OCI-LY7 (cell line): ENCODE results near the gene SEPTIN6. TPM values are rescaled to one million over a fixed set of nuclear protein-coding genes. Genes with fewer than 3 reads are reported as not detected.

Experiments used
- BruUV-seq: library from RNA; stranded (reverse); fragments of 400-500 nt; replicated peaks from 2 replicates; lab custom pipeline; 2021; lab: Mats Ljungman, UMichigan
- CTCF ChIA-PET: fragments of 300-600 bp; sonication (Branson Sonifier 250); formaldehyde crosslinking; loops from one replicate; lab custom pipeline; 2022; ENCODE audit warnings: antibody characterized with exemption; ENCODE audit not compliant: unreplicated experiment; lab: Charles Lee
- POLR2A ChIA-PET: fragments of 300-600 bp; sonication (Branson Sonifier 250); formaldehyde crosslinking; loops from one replicate; lab custom pipeline; 2022; ENCODE audit warnings: antibody characterized with exemption; lab: Charles Lee
- DNase-seq: peaks from one replicate; pipeline ENCODE4 v3.0.0-alpha.2; 2015; ENCODE audit warnings: low spot score
- H2AFZ ChIP-seq: fragments of 200-600 bp; sonication (generic), shearing (Covaris generic); 2 replicates; pipeline ENCODE4 v1.6.1; 2014; ENCODE audit warnings: mild to moderate bottlenecking, antibody characterized with exemption, low read length, moderate library complexity
- H3K27ac ChIP-seq: fragments of 200-600 bp; sonication (generic); 2 replicates; pipeline ENCODE4 v1.5.1; 2014; ENCODE audit warnings: mixed run types, low read depth, mild to moderate bottlenecking, moderate library complexity, low read length, inconsistent platforms; ENCODE audit not compliant: poor library complexity, severe bottlenecking
- H3K36me3 ChIP-seq: fragments of 200-600 bp; sonication (generic); 2 replicates; pipeline ENCODE4 v1.6.1; 2014; ENCODE audit warnings: mild to moderate bottlenecking, antibody characterized with exemption, low read length, moderate library complexity, mixed read lengths; ENCODE audit not compliant: insufficient read depth
- H3K4me1 ChIP-seq: fragments of 200-600 bp; sonication (generic); 2 replicates; pipeline ENCODE4 v1.5.1; 2014; ENCODE audit warnings: mild to moderate bottlenecking, low read length; ENCODE audit not compliant: insufficient read depth, poor library complexity, severe bottlenecking
- H3K4me2 ChIP-seq: fragments of 200-600 bp; sonication (generic); 2 replicates; pipeline ENCODE4 v1.6.1; 2014; ENCODE audit warnings: mild to moderate bottlenecking, low read length
- H3K4me3 ChIP-seq: fragments of 200-600 bp; sonication (generic); 2 replicates; pipeline ENCODE4 v1.5.1; 2014; ENCODE audit warnings: mild to moderate bottlenecking, low read depth, low read length; ENCODE audit not compliant: poor library complexity, severe bottlenecking
- H3K79me2 ChIP-seq: fragments of 200-600 bp; sonication (generic); 2 replicates; pipeline ENCODE4 v1.6.1; 2016; ENCODE audit warnings: low read depth, mild to moderate bottlenecking, low read length, moderate library complexity, mixed read lengths; ENCODE audit not compliant: insufficient read depth
- H3K9me2 ChIP-seq: fragments of 200-600 bp; sonication (generic); 2 replicates; pipeline ENCODE4 v1.6.1; 2016; ENCODE audit warnings: mild to moderate bottlenecking, low read length, mixed read lengths; ENCODE audit not compliant: insufficient read depth
- H3K9me3 ChIP-seq: fragments of 200-600 bp; sonication (generic); 2 replicates; pipeline ENCODE4 v1.6.1; 2014; ENCODE audit warnings: mild to moderate bottlenecking, mixed run types, low read length, mixed read lengths
- H4K20me1 ChIP-seq: fragments of 200-600 bp; sonication (generic); 2 replicates; pipeline ENCODE4 v1.6.1; 2014; ENCODE audit warnings: mild to moderate bottlenecking, antibody characterized with exemption, low read length, moderate library complexity, mixed read lengths; ENCODE audit not compliant: insufficient read depth
- EZH2phosphoT487 ChIP-seq: fragments of 200-600 bp; sonication (generic); IDR thresholded peaks from 2 replicates; pipeline ENCODE4 v1.6.1; 2018; ENCODE audit warnings: low read depth, borderline replicate concordance, mild to moderate bottlenecking, mixed run types, antibody characterized with exemption, low read length, moderate library complexity, mixed read lengths
- intact Hi-C: fragments of 100-400 bp; cut with micrococcal nuclease; formaldehyde crosslinking; loops from one replicate; pipeline ENCODE4 v1.10.0; 2022; ENCODE audit not compliant: unreplicated experiment
- total RNA-seq, 2 experiments: library from RNA; depleted of rRNA in 1 of 2; stranded (reverse); fragments of >200 nt in 1 of 2; shearing (Covaris generic) in 1 of 2; gene quantifications; 2 replicates each; pipeline ENCODE4 v1.2.3, GENCODE V29; 2014 to 2022
- TF ChIP-seq, protein P1 (sequence below): fragments of 200-600 bp; sonication (generic); conservative IDR thresholded peaks from 2 replicates; pipeline ENCODE4 v1.5.1; 2014; ENCODE audit warnings: mild to moderate bottlenecking, antibody characterized with exemption, low read length, moderate library complexity, mixed read lengths

Gene SEPTIN6
- total RNA-seq, 2 experiments from 2014 or later, result 145 to 216 TPM

DNA sequence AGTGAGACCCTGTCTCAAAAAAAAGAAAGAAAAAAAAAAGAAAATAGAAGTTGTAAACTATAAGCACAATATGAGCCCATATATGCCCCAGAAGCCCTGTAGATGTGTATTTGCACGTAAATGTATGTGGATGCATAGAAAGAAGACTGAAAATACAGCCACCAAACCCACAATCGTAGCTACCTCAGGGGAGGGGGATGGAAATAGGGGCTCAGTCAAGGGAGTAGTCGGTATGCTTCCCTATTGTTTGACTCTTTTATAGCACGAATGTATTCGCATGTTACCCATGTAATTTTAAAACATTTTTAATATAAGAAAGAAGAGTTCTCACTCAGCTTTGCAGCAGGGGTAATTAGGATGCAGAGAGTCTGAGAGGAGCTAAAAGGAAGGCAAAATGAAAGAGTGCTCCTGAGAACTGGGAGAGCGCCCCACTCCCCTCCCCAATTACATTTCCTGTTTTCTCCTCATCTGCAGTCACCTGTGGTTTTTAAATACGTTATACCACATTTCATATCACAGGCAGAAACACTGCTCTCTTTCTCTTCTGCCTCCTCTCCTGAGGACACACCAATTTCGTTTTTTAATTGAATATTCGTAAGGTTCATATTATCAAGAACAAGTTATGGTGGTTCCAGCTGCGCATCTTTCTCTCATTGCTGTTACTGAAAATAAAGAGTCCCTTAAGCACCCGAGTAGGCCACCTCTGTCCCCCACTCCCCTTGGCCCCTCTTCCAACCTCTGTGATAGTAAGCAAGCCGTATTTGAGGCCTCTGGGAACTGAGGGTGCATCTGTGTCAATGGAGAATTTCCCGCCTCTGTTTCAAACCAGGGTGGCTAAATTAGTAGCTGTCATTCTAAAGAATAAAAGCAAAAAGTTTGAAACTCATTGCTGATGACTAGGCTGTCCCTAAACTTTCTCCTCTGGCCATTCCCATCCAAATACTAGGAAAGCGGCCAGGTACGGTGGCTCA lies 10.7 kb downstream of the SEPTIN6 start:
- peaks cover 90% of the 10 kb centered on the region for H3K79me2 ChIP-seq
- ChIA-PET POLR2A (interaction anchor here (0.5 to 4.1 kb wide), 8 partner anchors 9 to 283 kb away, joined by 3 to 34 read pairs (median 6); partner anchors contain the start of genes SEPTIN6 and SLC25A43), CTCF (interaction anchor here (1.0 to 1.3 kb wide), 2 partner anchors 9 to 11 kb away, joined by 3 read pairs; partner anchors contain the start of gene SEPTIN6)
- H2AFZ ChIP-seq, result no peak overlapping the region
- TF ChIP-seq EZH2phosphoT487, result no peak
- TF ChIP-seq, protein P1, sequence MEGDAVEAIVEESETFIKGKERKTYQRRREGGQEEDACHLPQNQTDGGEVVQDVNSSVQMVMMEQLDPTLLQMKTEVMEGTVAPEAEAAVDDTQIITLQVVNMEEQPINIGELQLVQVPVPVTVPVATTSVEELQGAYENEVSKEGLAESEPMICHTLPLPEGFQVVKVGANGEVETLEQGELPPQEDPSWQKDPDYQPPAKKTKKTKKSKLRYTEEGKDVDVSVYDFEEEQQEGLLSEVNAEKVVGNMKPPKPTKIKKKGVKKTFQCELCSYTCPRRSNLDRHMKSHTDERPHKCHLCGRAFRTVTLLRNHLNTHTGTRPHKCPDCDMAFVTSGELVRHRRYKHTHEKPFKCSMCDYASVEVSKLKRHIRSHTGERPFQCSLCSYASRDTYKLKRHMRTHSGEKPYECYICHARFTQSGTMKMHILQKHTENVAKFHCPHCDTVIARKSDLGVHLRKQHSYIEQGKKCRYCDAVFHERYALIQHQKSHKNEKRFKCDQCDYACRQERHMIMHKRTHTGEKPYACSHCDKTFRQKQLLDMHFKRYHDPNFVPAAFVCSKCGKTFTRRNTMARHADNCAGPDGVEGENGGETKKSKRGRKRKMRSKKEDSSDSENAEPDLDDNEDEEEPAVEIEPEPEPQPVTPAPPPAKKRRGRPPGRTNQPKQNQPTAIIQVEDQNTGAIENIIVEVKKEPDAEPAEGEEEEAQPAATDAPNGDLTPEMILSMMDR, result 0 out of 2 replicates have a peak, but pooled peaks have one; percentile 3
- no peaks in the 10 kb centered on the region for H3K9me3 ChIP-seq
- H3K4me3 ChIP-seq, result peak overlapping the region; percentile 64
- peaks cover 20% of the 10 kb centered on the region; the same call in 1 of the 2 replicates for H3K36me3 ChIP-seq
- no peaks in the 10 kb centered on the region for H3K9me2 ChIP-seq
- H4K20me1 ChIP-seq, result peaks cover 2% of the 10 kb centered on the region
- H3K4me2 ChIP-seq, result peak overlapping the region; percentile 94
- DNase-seq, result peak; percentile 63
- intact Hi-C loops, result no loop called here
- peaks cover 92% of the 10 kb centered on the region for H3K4me1 ChIP-seq
- no TSS peak for BruUV-seq
- H3K27ac ChIP-seq, result peak overlapping the region; percentile 100

DNA sequence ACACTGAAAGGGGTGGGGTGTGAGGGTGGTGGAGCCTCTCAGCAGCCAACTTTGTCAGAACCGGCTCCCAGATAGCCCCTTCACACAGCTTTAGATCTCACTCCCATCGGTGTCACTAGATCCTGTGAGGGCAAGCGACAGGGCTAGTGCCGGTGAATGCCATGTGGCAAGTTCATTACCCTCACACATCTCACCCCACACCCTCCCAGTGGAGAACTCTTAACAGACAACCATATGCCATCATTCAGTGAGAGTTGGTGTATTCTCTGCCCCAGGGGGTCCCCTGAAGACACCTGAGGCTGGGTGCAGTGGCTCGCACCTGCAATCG lies 15.3 kb downstream of the SEPTIN6 start:
- Histone ChIP-seq H3K4me1 (peaks cover 68% of the 10 kb centered on the region), H3K79me2 (peaks cover 72% of the 10 kb centered on the region)
- CTCF ChIA-PET, result interaction anchor here (0.6 to 1.8 kb wide), 2 partner anchors 11 to 14 kb away, joined by 3 to 6 read pairs; no protein-coding TSS in a partner anchor

More for the DNA sequence above, 15.3 kb downstream of the SEPTIN6 start:
- Histone ChIP-seq H3K4me3 (peak overlapping the region; percentile 54), H3K36me3 (peaks cover 41% of the 10 kb centered on the region), H2AFZ (no peak overlapping the region), H4K20me1 (peaks cover 7% of the 10 kb centered on the region), H3K4me2 (peak overlapping the region; percentile 81), H3K9me2 (no peaks in the 10 kb centered on the region), H3K27ac (peak overlapping the region; percentile 92), H3K9me3 (no peaks in the 10 kb centered on the region)
- intact Hi-C loops, result no loop called here
- BruUV-seq, result no TSS peak
- POLR2A ChIA-PET, result interaction anchor here (1.5 to 5.3 kb wide), 4 partner anchors 11 to 16 kb away, joined by 6 to 38 read pairs (median 10); partner anchors contain the start of gene SEPTIN6
- TF ChIP-seq, protein P1, result no peak
- no peak for TF ChIP-seq EZH2phosphoT487
- peak; percentile 41 for DNase-seq
